ENCODE results near the gene NDUFA13.

Gene NDUFA13

DNA sequence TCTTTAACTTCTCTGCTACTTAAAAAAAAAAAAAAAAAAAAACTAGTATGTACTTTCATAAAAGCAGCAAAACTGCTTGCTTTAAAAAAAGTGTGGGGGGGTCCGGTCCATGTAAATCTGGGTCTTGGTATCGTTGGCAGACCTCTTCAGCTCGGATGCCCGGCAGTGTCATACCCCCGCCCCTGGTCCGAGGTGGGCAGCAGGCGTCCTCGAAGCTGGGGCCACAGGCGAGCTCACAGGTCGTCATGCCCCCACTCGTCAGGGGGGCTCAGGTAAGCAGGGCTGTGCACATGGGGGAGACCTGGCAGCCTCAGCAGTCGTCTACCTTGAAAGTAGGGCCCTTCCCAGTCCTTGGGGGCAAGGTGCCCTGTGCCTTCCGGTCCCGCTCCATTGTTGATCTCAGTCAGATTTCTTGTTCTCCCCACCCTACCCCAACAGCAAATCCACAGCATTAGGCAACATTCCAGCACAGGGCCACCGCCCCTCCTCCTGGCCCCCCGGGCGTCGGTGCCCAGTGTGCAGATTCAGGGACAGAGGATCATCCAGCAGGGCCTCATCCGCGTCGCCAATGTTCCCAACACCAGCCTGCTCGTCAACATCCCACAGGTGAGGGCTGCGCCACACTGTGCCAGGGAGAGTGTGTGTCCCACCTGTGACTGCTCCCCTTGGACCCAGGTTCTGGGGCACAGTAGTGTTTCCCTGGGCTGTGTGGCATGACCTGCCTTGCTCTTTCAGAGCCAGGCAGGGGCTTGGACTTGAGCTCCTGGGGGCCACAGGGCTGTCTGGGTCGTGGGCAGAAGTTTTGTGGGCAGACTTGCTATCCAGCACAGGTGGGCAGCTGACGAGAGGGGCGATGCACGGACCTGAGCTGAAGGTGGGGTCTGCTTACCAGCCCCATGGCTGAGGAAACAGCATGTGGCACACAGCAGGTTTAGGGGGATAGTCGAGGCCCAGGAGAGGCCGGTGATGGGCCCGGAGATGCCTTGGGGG lies 20.1 kb upstream of the NDUFA13 start:
- Mint-ChIP-seq H3K36me3 (ENCODE audit: low read depth) (peaks cover 17% of the 10 kb centered on the region), H3K27ac (no peak overlapping the region), H3K27me3 (ENCODE audit: low read depth, poor library complexity) (peaks cover 2% of the 10 kb centered on the region), H3K4me3 (no peak overlapping the region), H3K4me1 (no peaks in the 10 kb centered on the region), H3K9me3 (no peaks in the 10 kb centered on the region)
- DNase-seq: no peak
- TF ChIP-seq, protein P1, sequence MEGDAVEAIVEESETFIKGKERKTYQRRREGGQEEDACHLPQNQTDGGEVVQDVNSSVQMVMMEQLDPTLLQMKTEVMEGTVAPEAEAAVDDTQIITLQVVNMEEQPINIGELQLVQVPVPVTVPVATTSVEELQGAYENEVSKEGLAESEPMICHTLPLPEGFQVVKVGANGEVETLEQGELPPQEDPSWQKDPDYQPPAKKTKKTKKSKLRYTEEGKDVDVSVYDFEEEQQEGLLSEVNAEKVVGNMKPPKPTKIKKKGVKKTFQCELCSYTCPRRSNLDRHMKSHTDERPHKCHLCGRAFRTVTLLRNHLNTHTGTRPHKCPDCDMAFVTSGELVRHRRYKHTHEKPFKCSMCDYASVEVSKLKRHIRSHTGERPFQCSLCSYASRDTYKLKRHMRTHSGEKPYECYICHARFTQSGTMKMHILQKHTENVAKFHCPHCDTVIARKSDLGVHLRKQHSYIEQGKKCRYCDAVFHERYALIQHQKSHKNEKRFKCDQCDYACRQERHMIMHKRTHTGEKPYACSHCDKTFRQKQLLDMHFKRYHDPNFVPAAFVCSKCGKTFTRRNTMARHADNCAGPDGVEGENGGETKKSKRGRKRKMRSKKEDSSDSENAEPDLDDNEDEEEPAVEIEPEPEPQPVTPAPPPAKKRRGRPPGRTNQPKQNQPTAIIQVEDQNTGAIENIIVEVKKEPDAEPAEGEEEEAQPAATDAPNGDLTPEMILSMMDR (IDR thresholded peaks at IDR 0.05): no peak

DNA sequence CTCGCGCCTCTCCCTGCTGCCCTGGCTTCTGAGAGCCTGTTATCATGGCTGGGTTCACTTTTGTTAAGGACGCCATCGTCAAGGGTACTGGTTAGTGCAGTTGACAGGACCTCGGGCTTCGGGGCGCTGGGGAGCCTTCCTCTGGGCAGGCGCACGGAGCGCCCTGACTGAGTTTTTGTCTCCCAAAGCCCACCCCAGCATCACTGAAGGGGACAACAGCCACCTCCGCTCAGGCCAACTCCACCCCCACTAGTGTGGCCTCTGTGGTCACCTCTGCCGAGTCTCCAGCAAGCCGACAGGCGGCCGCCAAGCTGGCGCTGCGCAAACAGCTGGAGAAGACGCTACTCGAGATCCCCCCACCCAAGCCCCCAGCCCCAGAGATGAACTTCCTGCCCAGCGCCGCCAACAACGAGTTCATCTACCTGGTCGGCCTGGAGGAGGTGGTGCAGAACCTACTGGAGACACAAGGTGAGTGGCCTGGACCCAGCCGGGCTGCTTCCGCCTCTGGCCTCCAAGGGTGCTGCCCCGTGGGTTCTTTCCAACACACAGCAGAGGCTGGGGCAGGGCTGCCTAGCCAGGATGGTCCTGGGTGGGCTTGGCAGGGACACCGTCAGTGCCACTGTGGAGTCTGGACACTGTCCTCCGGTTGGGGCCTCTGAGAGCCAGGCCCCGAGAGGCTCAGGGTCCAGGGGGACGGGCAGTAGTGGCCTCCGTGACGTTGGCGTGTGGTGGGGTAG lies 17.6 kb upstream of the NDUFA13 start:
- TF ChIP-seq, protein P1 (IDR thresholded peaks at IDR 0.05): no peak
- no peak for DNase-seq
- Mint-ChIP-seq H3K4me1 (no peaks in the 10 kb centered on the region), H3K27ac (peak overlapping the region; percentile 91), H3K36me3 (ENCODE audit: low read depth) (peaks cover 39% of the 10 kb centered on the region), H3K27me3 (ENCODE audit: low read depth, poor library complexity) (peaks cover 2% of the 10 kb centered on the region), H3K4me3 (no peak overlapping the region), H3K9me3 (no peaks in the 10 kb centered on the region)

DNA sequence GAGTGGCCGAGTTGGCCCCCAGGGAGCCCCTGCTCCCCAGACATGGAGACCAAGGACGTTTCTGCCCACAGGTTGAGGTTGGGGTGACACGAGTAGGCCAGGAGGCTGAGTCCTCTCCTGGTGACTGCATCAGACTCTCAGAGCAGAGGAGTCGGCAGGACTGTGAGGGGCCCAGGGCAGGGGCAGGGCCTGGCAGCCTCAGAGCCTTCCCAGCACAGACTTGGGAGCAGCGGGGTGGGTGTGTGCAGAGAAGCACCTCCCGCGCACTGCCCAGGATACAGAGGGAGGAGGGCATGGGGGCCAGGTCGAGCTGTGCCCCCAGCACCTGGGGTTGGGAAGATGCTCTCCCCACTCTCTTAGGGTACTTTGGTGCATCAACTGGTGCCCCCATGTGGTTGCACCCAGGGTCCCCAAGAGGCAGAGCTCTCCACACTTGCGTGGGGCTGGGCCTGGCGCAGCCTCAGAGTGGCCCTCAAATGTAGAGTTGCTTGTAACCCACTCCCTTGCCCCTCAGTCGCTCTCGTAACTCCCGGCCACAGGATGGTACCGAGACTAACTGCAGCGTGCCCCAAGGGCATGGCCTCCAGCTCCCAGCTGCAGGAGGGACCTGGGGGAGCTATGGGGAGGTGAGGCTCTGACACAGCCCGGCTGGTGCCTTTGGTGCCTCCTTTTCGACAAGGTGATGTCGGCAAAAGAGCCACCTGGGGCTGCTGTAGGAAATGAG lies 16.6 kb upstream of the NDUFA13 start:
- Mint-ChIP-seq H3K27ac (peak overlapping the region; percentile 91), H3K27me3 (ENCODE audit: low read depth, poor library complexity) (peaks cover 2% of the 10 kb centered on the region), H3K36me3 (ENCODE audit: low read depth) (peaks cover 49% of the 10 kb centered on the region), H3K4me3 (no peak overlapping the region), H3K9me3 (no peaks in the 10 kb centered on the region), H3K4me1 (no peaks in the 10 kb centered on the region)
- TF ChIP-seq, protein P1 (IDR thresholded peaks at IDR 0.05): no peak
- DNase-seq: no peak

DNA sequence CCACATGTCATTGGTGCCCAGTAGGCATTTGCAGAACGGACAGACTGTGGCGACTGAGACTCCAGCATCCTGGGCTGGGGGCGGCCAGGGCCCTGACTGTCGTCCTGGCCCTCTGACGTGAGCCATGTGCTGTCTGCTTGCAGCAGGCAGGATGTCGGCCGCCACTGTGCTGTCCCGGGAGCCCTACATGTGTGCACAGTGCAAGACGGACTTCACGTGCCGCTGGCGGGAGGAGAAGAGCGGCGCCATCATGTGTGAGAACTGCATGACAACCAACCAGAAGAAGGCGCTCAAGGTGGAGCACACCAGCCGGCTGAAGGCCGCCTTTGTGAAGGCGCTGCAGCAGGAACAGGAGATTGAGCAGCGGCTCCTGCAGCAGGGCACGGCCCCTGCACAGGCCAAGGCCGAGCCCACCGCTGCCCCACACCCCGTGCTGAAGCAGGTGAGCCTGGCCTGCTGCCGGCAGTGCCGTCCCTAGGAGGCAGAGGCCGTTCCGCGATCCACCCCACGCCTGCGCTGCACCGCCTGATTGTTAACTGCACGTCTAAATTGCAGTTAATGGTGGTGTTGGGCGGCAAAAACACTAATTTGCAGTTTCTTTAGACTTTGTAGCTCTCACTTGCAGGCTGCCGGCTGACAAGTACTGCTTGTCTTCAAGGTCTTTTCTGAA lies 14.9 kb upstream of the NDUFA13 start:
- Mint-ChIP-seq H3K27ac (no peak overlapping the region), H3K36me3 (ENCODE audit: low read depth) (peaks cover 50% of the 10 kb centered on the region), H3K4me1 (peaks cover 2% of the 10 kb centered on the region), H3K4me3 (no peak overlapping the region), H3K9me3 (no peaks in the 10 kb centered on the region), H3K27me3 (ENCODE audit: low read depth, poor library complexity) (peaks cover 2% of the 10 kb centered on the region)
- TF ChIP-seq, protein P1 (IDR thresholded peaks at IDR 0.05): no peak
- DNase-seq: no peak

DNA sequence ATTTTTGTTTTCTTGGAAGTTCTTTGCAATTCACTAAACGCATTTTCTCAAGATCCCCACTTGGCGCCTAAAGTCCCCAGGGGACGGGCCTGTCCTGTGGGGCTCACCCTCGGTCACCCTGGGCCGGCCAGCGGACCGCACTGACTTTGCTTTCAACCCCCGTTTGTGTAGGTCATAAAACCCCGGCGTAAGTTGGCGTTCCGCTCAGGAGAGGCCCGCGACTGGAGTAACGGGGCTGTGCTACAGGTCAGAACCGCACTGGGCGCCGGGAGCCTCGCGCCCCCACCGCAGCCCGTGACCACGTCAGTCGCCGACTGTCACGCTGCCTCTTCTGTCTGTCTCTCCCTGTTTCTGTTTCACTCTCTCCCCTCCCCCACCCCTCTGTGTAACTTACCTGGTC lies 14.2 kb upstream of the NDUFA13 start:
- H3K27me3 Mint-ChIP-seq (ENCODE audit: low read depth, poor library complexity): peaks cover under 1% of the 10 kb centered on the region
- H3K9me3 Mint-ChIP-seq: no peaks in the 10 kb centered on the region
- no peak overlapping the region for H3K4me3 Mint-ChIP-seq
- DNase-seq: no peak
- TF ChIP-seq, protein P1 (IDR thresholded peaks at IDR 0.05): no peak
- H3K36me3 Mint-ChIP-seq (ENCODE audit: low read depth): peaks cover 53% of the 10 kb centered on the region
- H3K27ac Mint-ChIP-seq: peak overlapping the region; percentile 79
- peaks cover 8% of the 10 kb centered on the region for H3K4me1 Mint-ChIP-seq
